Neural progenitor cell (in vitro differentiated cells): Measurements from ENCODE around the gene MRAS. TPM values are rescaled to one million over a fixed set of nuclear protein-coding genes. Genes with fewer than 3 reads are reported as not detected.

Experiments
- DNase-seq: peaks from one replicate; pipeline ENCODE4 v3.0.0-alpha.2; 2016; ENCODE audit warnings: low spot score
- H2AFZ ChIP-seq: fragments of 200-600 bp; sonication (generic); replicated peaks from 2 replicates; pipeline ENCODE4 v1.6.1; 2016; ENCODE audit warnings: antibody characterized with exemption
- H3F3A ChIP-seq: fragments of 200-600 bp; sonication (generic); 2 replicates; pipeline ENCODE4 v1.6.1; 2016; ENCODE audit warnings: antibody characterized with exemption, low read depth
- H3K27ac ChIP-seq: fragments of 200-600 bp; sonication (generic); 2 replicates; pipeline ENCODE4 v1.5.1; 2016; ENCODE audit warnings: mild to moderate bottlenecking
- H3K27me3 ChIP-seq: fragments of 200-600 bp; sonication (generic); 2 replicates; pipeline ENCODE4 v1.6.1; 2016; ENCODE audit warnings: mild to moderate bottlenecking, moderate library complexity
- H3K36me3 ChIP-seq: fragments of 200-600 bp; sonication (generic); 2 replicates; pipeline ENCODE4 v1.5.1; 2016
- H3K4me1 ChIP-seq: fragments of 200-600 bp; sonication (generic); 2 replicates; pipeline ENCODE4 v1.6.1; 2016; ENCODE audit warnings: mixed run types
- H3K4me2 ChIP-seq: fragments of 200-600 bp; sonication (generic); 2 replicates; pipeline ENCODE4 v1.6.1; 2016
- H3K4me3 ChIP-seq: fragments of 200-600 bp; sonication (generic); 2 replicates; pipeline ENCODE4 v1.5.1; 2016
- H3K79me2 ChIP-seq: fragments of 200-600 bp; sonication (generic); 2 replicates; pipeline ENCODE4 v1.6.1; 2016; ENCODE audit warnings: low read depth
- H3K9ac ChIP-seq: fragments of 200-600 bp; sonication (generic); 2 replicates; pipeline ENCODE4 v1.6.1; 2016
- H3K9me3 ChIP-seq: fragments of 200-600 bp; sonication (generic); 2 replicates; pipeline ENCODE4 v1.5.1; 2016; ENCODE audit warnings: low read depth
- H4K20me1 ChIP-seq: fragments of 200-600 bp; sonication (generic); 2 replicates; pipeline ENCODE4 v1.6.1; 2016; ENCODE audit warnings: low read depth
- H3K27ac Mint-ChIP-seq: 3 replicates; pipeline ENCODE4 v1.8.0; 2021; ENCODE audit warnings: mixed read lengths
- H3K27me3 Mint-ChIP-seq: 2 replicates; pipeline ENCODE4 v1.8.0; 2022; ENCODE audit warnings: low read depth, mild to moderate bottlenecking, inconsistent platforms, moderate library complexity, mixed read lengths; ENCODE audit not compliant: insufficient read depth
- H3K36me3 Mint-ChIP-seq: 3 replicates; pipeline ENCODE4 v1.8.0; 2021; ENCODE audit warnings: mixed read lengths
- H3K4me1 Mint-ChIP-seq: 3 replicates; pipeline ENCODE4 v1.8.0; 2021; ENCODE audit warnings: mixed read lengths
- H3K4me3 Mint-ChIP-seq: 3 replicates; pipeline ENCODE4 v1.8.0; 2021; ENCODE audit warnings: mild to moderate bottlenecking, moderate library complexity, mixed read lengths
- H3K9me3 Mint-ChIP-seq: 3 replicates; pipeline ENCODE4 v1.8.0; 2020; ENCODE audit warnings: mixed read lengths
- EZH2 ChIP-seq: fragments of 200-600 bp; sonication (generic); IDR thresholded peaks from 2 replicates; pipeline ENCODE4 v1.6.1; 2017; ENCODE audit warnings: antibody characterized with exemption, mild to moderate bottlenecking, moderate library complexity
- EZH2phosphoT487 ChIP-seq: fragments of 200-600 bp; sonication (generic); IDR thresholded peaks from 2 replicates; pipeline ENCODE4 v1.6.1; 2017; ENCODE audit warnings: antibody characterized with exemption
- total RNA-seq: library from RNA; depleted of rRNA; stranded (reverse); fragments of >200 nt; gene quantifications from 2 replicates; pipeline ENCODE4 v1.2.3, GENCODE V29; 2015; ENCODE audit warnings: low replicate concordance
- TF ChIP-seq, protein P1 (sequence below): fragments of 200-600 bp; sonication (generic); IDR thresholded peaks from 2 replicates; pipeline ENCODE4 v1.5.1; 2017; ENCODE audit warnings: antibody characterized with exemption, mild to moderate bottlenecking

Gene MRAS
- total RNA-seq, 1 donor from 2014 or later = 17.2 TPM

DNA sequence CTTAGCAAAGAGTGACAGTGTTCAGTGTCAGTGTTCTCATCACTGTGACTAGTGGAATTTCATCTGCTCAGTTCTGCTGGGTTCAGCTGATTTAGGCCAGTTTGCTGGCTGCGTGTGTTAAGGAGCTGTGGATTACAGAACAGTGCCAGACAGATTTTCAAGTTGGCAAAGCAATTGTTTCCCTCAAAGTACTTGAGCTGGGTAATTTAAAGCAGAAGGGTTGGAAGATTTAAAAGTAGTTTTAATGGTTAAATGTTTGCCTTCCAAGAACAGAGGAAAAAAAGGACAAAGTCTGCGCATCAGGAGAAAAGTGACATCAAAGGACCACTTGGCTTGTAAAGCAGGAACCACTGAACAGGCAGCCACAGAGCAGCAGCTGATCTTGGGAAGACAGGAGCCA lies 94.7 kb downstream of the MRAS start:
- no peak overlapping the region for H3K4me2 ChIP-seq
- Mint-ChIP-seq H3K27ac (no peak overlapping the region), H3K4me3 (no peak overlapping the region)

DNA sequence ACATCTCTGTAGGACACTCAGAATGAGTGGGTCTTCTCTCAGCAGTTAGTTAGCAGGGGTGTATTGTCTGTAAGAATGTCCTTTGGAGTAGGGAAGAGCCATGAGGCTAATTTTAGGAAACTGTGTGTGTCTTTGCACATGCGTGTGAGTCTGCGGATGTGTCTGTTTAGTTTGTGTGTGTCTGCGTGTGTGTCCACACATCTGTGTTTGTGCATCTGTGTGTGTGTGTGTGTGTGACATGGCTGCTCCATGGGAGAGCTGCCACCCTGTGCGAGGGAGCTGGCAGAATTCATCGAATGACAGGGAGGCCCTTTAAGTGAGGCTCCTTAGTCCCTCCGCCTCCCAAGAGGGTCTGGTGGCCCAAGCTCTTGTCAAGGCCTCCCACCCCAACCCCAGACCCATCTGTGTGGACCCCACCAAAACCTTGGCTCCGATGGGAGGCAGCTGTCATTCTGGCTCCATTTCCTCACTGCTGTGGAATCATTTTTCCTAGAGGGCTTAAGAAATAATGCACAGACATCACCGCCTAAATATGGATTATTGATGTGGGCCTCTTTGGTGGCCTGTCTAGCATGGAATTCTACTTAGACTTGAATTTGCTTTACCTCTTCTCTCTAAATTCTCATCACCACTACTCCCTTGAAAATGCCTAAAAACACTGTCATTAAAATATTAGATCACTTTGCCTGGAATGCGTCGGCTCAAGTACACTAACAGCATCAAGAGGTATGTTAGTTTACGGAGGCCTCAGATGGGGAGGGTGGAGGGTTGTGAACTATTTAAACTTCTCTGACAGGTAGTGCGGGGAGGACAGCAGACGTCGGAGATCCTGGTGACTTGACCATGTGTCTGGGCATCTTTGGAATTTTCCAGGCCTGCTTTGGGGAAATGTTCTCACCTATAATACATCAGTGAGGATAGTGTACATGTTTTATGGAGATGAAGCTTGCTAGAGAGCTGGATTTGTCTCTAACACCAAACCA lies 95.4 kb downstream of the MRAS start:
- H3K36me3 Mint-ChIP-seq = no peaks in the 10 kb centered on the region
- peaks cover 2% of the 10 kb centered on the region for H3K9me3 Mint-ChIP-seq
- no peak overlapping the region for H2AFZ ChIP-seq
- H3K27ac ChIP-seq = no peak overlapping the region
- H3K4me1 Mint-ChIP-seq = peaks cover 41% of the 10 kb centered on the region
- no peak for DNase-seq
- no peak overlapping the region for H3K4me3 Mint-ChIP-seq
- H3K36me3 ChIP-seq = no peaks in the 10 kb centered on the region
- peaks cover 7% of the 10 kb centered on the region for H3K4me1 ChIP-seq
- no peak overlapping the region for H3K9ac ChIP-seq
- no peaks in the 10 kb centered on the region for H4K20me1 ChIP-seq
- no peaks in the 10 kb centered on the region for H3K27me3 ChIP-seq
- no peaks in the 10 kb centered on the region for H3F3A ChIP-seq
- no peak overlapping the region for H3K4me2 ChIP-seq
- H3K79me2 ChIP-seq = no peaks in the 10 kb centered on the region
- no peak overlapping the region for H3K27ac Mint-ChIP-seq
- peaks cover 6% of the 10 kb centered on the region for H3K27me3 Mint-ChIP-seq
- TF ChIP-seq, protein P1, sequence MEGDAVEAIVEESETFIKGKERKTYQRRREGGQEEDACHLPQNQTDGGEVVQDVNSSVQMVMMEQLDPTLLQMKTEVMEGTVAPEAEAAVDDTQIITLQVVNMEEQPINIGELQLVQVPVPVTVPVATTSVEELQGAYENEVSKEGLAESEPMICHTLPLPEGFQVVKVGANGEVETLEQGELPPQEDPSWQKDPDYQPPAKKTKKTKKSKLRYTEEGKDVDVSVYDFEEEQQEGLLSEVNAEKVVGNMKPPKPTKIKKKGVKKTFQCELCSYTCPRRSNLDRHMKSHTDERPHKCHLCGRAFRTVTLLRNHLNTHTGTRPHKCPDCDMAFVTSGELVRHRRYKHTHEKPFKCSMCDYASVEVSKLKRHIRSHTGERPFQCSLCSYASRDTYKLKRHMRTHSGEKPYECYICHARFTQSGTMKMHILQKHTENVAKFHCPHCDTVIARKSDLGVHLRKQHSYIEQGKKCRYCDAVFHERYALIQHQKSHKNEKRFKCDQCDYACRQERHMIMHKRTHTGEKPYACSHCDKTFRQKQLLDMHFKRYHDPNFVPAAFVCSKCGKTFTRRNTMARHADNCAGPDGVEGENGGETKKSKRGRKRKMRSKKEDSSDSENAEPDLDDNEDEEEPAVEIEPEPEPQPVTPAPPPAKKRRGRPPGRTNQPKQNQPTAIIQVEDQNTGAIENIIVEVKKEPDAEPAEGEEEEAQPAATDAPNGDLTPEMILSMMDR = no peak
- TF ChIP-seq EZH2 (no peak), EZH2phosphoT487 (no peak)
- H3K9me3 ChIP-seq = no peaks in the 10 kb centered on the region
- no peak overlapping the region for H3K4me3 ChIP-seq

More for the DNA sequence above, 94.7 kb downstream of the MRAS start:
- H2AFZ ChIP-seq = no peak overlapping the region
- H3K4me3 ChIP-seq = no peak overlapping the region
- peaks cover 7% of the 10 kb centered on the region for H3K4me1 ChIP-seq
- Mint-ChIP-seq H3K9me3 (peaks cover 2% of the 10 kb centered on the region), H3K4me1 (peaks cover 45% of the 10 kb centered on the region), H3K36me3 (no peaks in the 10 kb centered on the region), H3K27me3 (peaks cover 7% of the 10 kb centered on the region)
- H3K9ac ChIP-seq = no peak overlapping the region
- no peaks in the 10 kb centered on the region for H3K27me3 ChIP-seq
- no peak overlapping the region for H3K27ac ChIP-seq
- no peaks in the 10 kb centered on the region for H3K36me3 ChIP-seq
- no peak for DNase-seq
- no peaks in the 10 kb centered on the region for H3K79me2 ChIP-seq
- H3F3A ChIP-seq = no peaks in the 10 kb centered on the region
- TF ChIP-seq EZH2 (no peak), EZH2phosphoT487 (no peak)
- TF ChIP-seq, protein P1 = no peak
- no peaks in the 10 kb centered on the region for H4K20me1 ChIP-seq
- H3K9me3 ChIP-seq = no peaks in the 10 kb centered on the region

DNA sequence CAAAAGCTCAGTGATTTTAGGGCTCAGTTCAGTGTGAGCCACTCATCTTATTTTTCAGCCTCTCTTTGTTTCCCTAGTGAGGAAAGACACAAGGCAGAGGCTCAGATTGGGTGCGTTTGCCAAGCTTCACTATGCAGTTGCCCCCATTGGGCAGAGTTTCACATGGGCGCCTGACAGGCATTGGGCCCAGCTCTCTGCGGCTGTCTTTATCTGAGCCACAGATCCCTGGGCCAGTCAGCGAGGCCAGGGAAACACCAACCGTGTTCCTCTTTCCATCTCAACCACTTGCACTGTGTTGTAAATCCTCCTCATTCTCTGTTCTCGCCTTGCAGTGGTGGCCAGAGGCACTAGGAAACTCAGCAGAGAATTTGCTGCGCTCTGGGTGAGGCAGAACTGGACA lies 96.9 kb downstream of the MRAS start:
- Mint-ChIP-seq H3K4me1 (peaks cover 30% of the 10 kb centered on the region), H3K4me3 (no peak overlapping the region), H3K9me3 (no peaks in the 10 kb centered on the region), H3K36me3 (no peaks in the 10 kb centered on the region), H3K27me3 (peaks cover 6% of the 10 kb centered on the region), H3K27ac (no peak overlapping the region)
- Histone ChIP-seq H3K9me3 (no peaks in the 10 kb centered on the region), H3K4me1 (peaks cover 7% of the 10 kb centered on the region), H3K36me3 (no peaks in the 10 kb centered on the region), H3F3A (no peaks in the 10 kb centered on the region), H3K4me2 (no peak overlapping the region), H4K20me1 (no peaks in the 10 kb centered on the region), H3K4me3 (no peak overlapping the region), H3K27me3 (no peaks in the 10 kb centered on the region), H3K79me2 (no peaks in the 10 kb centered on the region), H3K27ac (no peak overlapping the region), H3K9ac (no peak overlapping the region), H2AFZ (peak overlapping the region; percentile 42)
- no peak for DNase-seq
- TF ChIP-seq EZH2 = no peak
- TF ChIP-seq, protein P1 = no peak
- no peak for TF ChIP-seq EZH2phosphoT487
